ENCODE data around the gene ARNT2. TPM values are rescaled to one million over a fixed set of nuclear protein-coding genes. Genes with fewer than 3 reads are reported as not detected.

The ARNT2 gene
- total RNA-seq, 2 experiments from 2014 or later = not detected

DNA sequence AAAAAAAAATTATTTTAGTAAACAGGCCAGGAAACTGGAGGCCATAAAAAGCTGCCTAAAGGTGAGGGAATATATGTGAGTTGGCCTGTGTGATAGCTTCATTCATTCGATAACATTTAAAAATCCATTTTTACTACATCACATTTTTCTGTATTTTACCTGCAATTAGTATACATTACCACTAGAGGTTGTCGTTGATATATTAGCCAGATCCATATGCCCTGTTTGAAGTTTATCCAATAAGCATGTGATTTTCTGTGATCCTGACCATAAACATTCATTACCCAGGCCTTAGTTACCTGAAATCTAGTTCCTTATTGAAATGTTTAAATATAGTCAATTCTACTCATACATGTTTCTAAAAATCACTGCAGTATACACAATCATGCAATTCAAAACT lies 71.4 kb downstream of the ARNT2 start:
- no peak for TF ChIP-seq EZH2phosphoT487 (IDR thresholded peaks at IDR 0.05; ENCODE audit: borderline replicate concordance, low read depth, low read length)
- TF ChIP-seq, protein P1, sequence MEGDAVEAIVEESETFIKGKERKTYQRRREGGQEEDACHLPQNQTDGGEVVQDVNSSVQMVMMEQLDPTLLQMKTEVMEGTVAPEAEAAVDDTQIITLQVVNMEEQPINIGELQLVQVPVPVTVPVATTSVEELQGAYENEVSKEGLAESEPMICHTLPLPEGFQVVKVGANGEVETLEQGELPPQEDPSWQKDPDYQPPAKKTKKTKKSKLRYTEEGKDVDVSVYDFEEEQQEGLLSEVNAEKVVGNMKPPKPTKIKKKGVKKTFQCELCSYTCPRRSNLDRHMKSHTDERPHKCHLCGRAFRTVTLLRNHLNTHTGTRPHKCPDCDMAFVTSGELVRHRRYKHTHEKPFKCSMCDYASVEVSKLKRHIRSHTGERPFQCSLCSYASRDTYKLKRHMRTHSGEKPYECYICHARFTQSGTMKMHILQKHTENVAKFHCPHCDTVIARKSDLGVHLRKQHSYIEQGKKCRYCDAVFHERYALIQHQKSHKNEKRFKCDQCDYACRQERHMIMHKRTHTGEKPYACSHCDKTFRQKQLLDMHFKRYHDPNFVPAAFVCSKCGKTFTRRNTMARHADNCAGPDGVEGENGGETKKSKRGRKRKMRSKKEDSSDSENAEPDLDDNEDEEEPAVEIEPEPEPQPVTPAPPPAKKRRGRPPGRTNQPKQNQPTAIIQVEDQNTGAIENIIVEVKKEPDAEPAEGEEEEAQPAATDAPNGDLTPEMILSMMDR (conservative IDR thresholded peaks at IDR 0.05; ENCODE audit: low read length) = peak; percentile 61
- Histone ChIP-seq H3K9me3 (ENCODE audit: low read length) (0 out of 2 replicates have a peak, but pooled peaks cover 6% of the 10 kb centered on the region), H4K20me1 (ENCODE audit: insufficient read depth, low read length) (no peaks in the 10 kb centered on the region), H2AFZ (ENCODE audit: low read length) (no peak overlapping the region), H3K4me2 (ENCODE audit: low read length) (no peak overlapping the region), H3K27ac (ENCODE audit: low read depth, low read length, poor library complexity, severe bottlenecking) (no peak overlapping the region), H3K36me3 (ENCODE audit: insufficient read depth, low read length) (no peaks in the 10 kb centered on the region), H3K4me1 (ENCODE audit: insufficient read depth, low read length, poor library complexity, severe bottlenecking) (no peaks in the 10 kb centered on the region), H3K4me3 (ENCODE audit: low read depth, low read length, poor library complexity, severe bottlenecking) (no peak overlapping the region), H3K79me2 (ENCODE audit: insufficient read depth, low read depth, low read length) (no peaks in the 10 kb centered on the region), H3K9me2 (ENCODE audit: insufficient read depth, low read length) (no peaks in the 10 kb centered on the region)
- ChIA-PET CTCF (ENCODE audit: unreplicated experiment) (no interaction called here), POLR2A (interaction anchor here (0.7 kb wide), 1 partner anchor 175 kb away, joined by 3 read pairs; no protein-coding TSS in a partner anchor)
- intact Hi-C loops (cut with micrococcal nuclease; ENCODE audit: unreplicated experiment) = no loop called here
- BruUV-seq (replicated peaks) = no TSS peak
- no peak for DNase-seq (ENCODE audit: low spot score)

DNA sequence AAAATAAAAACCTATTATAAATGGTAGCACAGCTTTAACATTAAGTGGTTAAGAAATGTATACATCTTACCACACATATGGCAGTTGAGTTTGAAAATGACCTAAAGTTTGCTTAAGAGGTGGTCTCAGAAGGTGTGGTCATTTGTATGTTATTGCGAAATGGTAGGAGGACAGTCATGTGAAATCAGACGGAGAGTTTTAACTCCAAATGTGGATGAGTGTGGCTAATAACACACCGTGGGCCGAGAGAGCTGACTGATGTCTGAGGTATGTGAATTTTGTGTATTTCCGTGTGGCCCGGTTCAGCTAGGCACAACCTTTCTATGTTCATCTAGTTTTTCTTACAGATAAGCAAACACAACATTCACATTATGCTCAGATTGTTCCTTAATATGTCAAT lies 71.9 kb downstream of the ARNT2 start:
- H3K4me2 ChIP-seq (ENCODE audit: low read length) = no peak overlapping the region
- no peaks in the 10 kb centered on the region for H4K20me1 ChIP-seq (ENCODE audit: insufficient read depth, low read length)
- H3K36me3 ChIP-seq (ENCODE audit: insufficient read depth, low read length) = no peaks in the 10 kb centered on the region
- no peak for DNase-seq (ENCODE audit: low spot score)
- H3K9me3 ChIP-seq (ENCODE audit: low read length) = 0 out of 2 replicates have a peak, but pooled peaks cover 6% of the 10 kb centered on the region
- H3K27ac ChIP-seq (ENCODE audit: low read depth, low read length, poor library complexity, severe bottlenecking) = no peak overlapping the region
- BruUV-seq (replicated peaks) = no TSS peak
- intact Hi-C loops (cut with micrococcal nuclease; ENCODE audit: unreplicated experiment) = no loop called here
- H3K4me1 ChIP-seq (ENCODE audit: insufficient read depth, low read length, poor library complexity, severe bottlenecking) = no peaks in the 10 kb centered on the region
- no peak overlapping the region for H2AFZ ChIP-seq (ENCODE audit: low read length)
- POLR2A ChIA-PET = no interaction called here
- TF ChIP-seq, protein P1 (conservative IDR thresholded peaks at IDR 0.05; ENCODE audit: low read length) = no peak
- TF ChIP-seq EZH2phosphoT487 (IDR thresholded peaks at IDR 0.05; ENCODE audit: borderline replicate concordance, low read depth, low read length) = no peak
- H3K4me3 ChIP-seq (ENCODE audit: low read depth, low read length, poor library complexity, severe bottlenecking) = no peak overlapping the region
- no peaks in the 10 kb centered on the region for H3K79me2 ChIP-seq (ENCODE audit: insufficient read depth, low read depth, low read length)
- CTCF ChIA-PET (ENCODE audit: unreplicated experiment) = no interaction called here
- H3K9me2 ChIP-seq (ENCODE audit: insufficient read depth, low read length) = no peaks in the 10 kb centered on the region

DNA sequence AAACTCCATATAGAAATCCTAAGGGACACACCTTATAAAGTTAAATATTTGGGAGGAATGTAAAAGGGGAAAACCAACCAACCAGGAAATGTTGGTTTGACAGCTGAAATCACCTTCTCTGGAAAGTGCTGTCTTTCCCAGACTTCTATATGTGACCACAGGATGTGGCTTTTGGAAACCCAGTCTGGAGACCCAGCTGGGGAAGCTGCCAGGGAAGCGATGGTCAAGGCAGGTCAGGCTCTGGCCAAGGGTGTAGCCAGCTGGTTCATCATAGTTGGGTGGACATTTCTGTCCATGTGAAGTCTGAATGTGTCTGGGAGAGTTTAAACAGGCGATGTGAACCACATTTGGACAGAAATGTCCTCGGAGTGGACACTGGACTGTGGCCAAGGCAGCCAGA lies 73.9 kb downstream of the ARNT2 start:
- no peaks in the 10 kb centered on the region for H3K36me3 ChIP-seq (ENCODE audit: insufficient read depth, low read length)
- no peaks in the 10 kb centered on the region for H3K79me2 ChIP-seq (ENCODE audit: insufficient read depth, low read depth, low read length)
- BruUV-seq (replicated peaks) = no TSS peak
- H4K20me1 ChIP-seq (ENCODE audit: insufficient read depth, low read length) = no peaks in the 10 kb centered on the region
- no peak overlapping the region for H2AFZ ChIP-seq (ENCODE audit: low read length)
- no peak overlapping the region for H3K27ac ChIP-seq (ENCODE audit: low read depth, low read length, poor library complexity, severe bottlenecking)
- H3K4me1 ChIP-seq (ENCODE audit: insufficient read depth, low read length, poor library complexity, severe bottlenecking) = no peaks in the 10 kb centered on the region
- ChIA-PET POLR2A (no interaction called here), CTCF (ENCODE audit: unreplicated experiment) (no interaction called here)
- no peak overlapping the region for H3K4me3 ChIP-seq (ENCODE audit: low read depth, low read length, poor library complexity, severe bottlenecking)
- H3K9me3 ChIP-seq (ENCODE audit: low read length) = 0 out of 2 replicates have a peak, but pooled peaks cover 6% of the 10 kb centered on the region
- DNase-seq (ENCODE audit: low spot score) = no peak
- H3K4me2 ChIP-seq (ENCODE audit: low read length) = no peak overlapping the region
- TF ChIP-seq, protein P1 (conservative IDR thresholded peaks at IDR 0.05; ENCODE audit: low read length) = no peak
- TF ChIP-seq EZH2phosphoT487 (IDR thresholded peaks at IDR 0.05; ENCODE audit: borderline replicate concordance, low read depth, low read length) = no peak
- intact Hi-C loops (cut with micrococcal nuclease; ENCODE audit: unreplicated experiment) = no loop called here
- no peaks in the 10 kb centered on the region for H3K9me2 ChIP-seq (ENCODE audit: insufficient read depth, low read length)

All from OCI-LY7 (cell line).